ENCODE data around the gene CNOT8.

The CNOT8 gene

GRCh38 chr5:154866841-154867240 lies 8.4 kb downstream of the CNOT8 start:
- DNase-seq: no peak

- DNase-seq: no peak
These were observed 10.3 kb downstream of the CNOT8 start for GRCh38 chr5:154868702-154869101.

- DNase-seq: no peak
These were observed 13.3 kb downstream of the CNOT8 start for GRCh38 chr5:154871734-154872133.

GRCh38 chr5:154873791-154874331 lies 15.4 kb downstream of the CNOT8 start:
- no peak for DNase-seq

- no peak for DNase-seq
These were observed 20.4 kb downstream of the CNOT8 start for GRCh38 chr5:154878642-154879335.

GRCh38 chr5:154881986-154882385 lies 23.6 kb downstream of the CNOT8 start:
- DNase-seq: no peak

GRCh38 chr5:154884424-154884823 lies 26.0 kb downstream of the CNOT8 start:
- no peak for DNase-seq

GRCh38 chr5:154885439-154885838 lies 27.0 kb downstream of the CNOT8 start:
- DNase-seq: no peak

GRCh38 chr5:154892369-154892771 lies 33.9 kb downstream of the CNOT8 start:
- no peak for DNase-seq

GRCh38 chr5:154893381-154893780 lies 35.0 kb downstream of the CNOT8 start:
- DNase-seq: no peak

GRCh38 chr5:154895606-154896561 lies 37.5 kb downstream of the CNOT8 start:
- no peak for DNase-seq

GRCh38 chr5:154896562-154897165 lies 38.2 kb downstream of the CNOT8 start:
- DNase-seq: no peak

- DNase-seq: peak in 3 of 14 donors; percentile 11 to 44 (median 15)
These were observed 39.8 kb downstream of the CNOT8 start for GRCh38 chr5:154898210-154898609.

GRCh38 chr5:154899151-154899816 lies 40.9 kb downstream of the CNOT8 start:
- no peak for DNase-seq

- no peak for DNase-seq
These were observed 41.6 kb downstream of the CNOT8 start for GRCh38 chr5:154900066-154900465.

GRCh38 chr5:154901276-154901675 lies 42.8 kb downstream of the CNOT8 start:
- no peak for DNase-seq

GRCh38 chr5:154901913-154902312 lies 43.5 kb downstream of the CNOT8 start:
- DNase-seq: no peak

- DNase-seq: peak in 1 of 14 donors; percentile 14
These were observed 47.2 kb downstream of the CNOT8 start for GRCh38 chr5:154905601-154906000.

- DNase-seq: no peak
These were observed 58.4 kb downstream of the CNOT8 start for GRCh38 chr5:154916874-154917273.

GRCh38 chr5:154917757-154918156 lies 59.3 kb downstream of the CNOT8 start:
- DNase-seq: no peak

GRCh38 chr5:154923441-154924430 lies 65.3 kb downstream of the CNOT8 start:
- no peak for DNase-seq

Measured in C1 segment of cervical spinal cord (tissue), 14 donors.